T-helper 17 cell (primary cell): ENCODE measurements around the gene FBXO34. TPM values are rescaled to one million over a fixed set of nuclear protein-coding genes. Genes with fewer than 3 reads are reported as not detected.

Source experiments
- ATAC-seq: fragments of 150-1000 bp; cut with Tn5 transposase; 2 replicates; pipeline ENCODE4 v1.10.0; 2021; ENCODE audit warnings: mild to moderate bottlenecking, moderate library complexity
- DNase-seq, 3 donors: peaks; one replicate each; pipeline versions ENCODE4 v3.0.0 to v3.0.0-alpha.2; 2020 to 2021
- H3K9me3 ChIP-seq: one replicate; pipeline ENCODE4 v1.7.0; 2013; ENCODE audit warnings: low read length, mild to moderate bottlenecking; ENCODE audit not compliant: control insufficient read depth, poor library complexity, severe bottlenecking
- H3K27ac Mint-ChIP-seq: one replicate; pipeline ENCODE4 v1.8.0; 2022; ENCODE audit warnings: mild to moderate bottlenecking, moderate library complexity, mixed read lengths
- H3K27me3 Mint-ChIP-seq: one replicate; pipeline ENCODE4 v1.8.0; 2022; ENCODE audit warnings: mixed read lengths
- H3K36me3 Mint-ChIP-seq: one replicate; pipeline ENCODE4 v1.8.0; 2022; ENCODE audit warnings: low read depth, mixed read lengths
- H3K4me1 Mint-ChIP-seq: one replicate; pipeline ENCODE4 v1.8.0; 2022; ENCODE audit warnings: mild to moderate bottlenecking, mixed read lengths
- H3K4me3 Mint-ChIP-seq: one replicate; pipeline ENCODE4 v1.8.0; 2022; ENCODE audit warnings: mild to moderate bottlenecking, moderate library complexity, mixed read lengths
- total RNA-seq, 4 donors: library from RNA in 2 of 4; stranded (reverse) in 2 of 4; gene quantifications; one replicate each; pipeline ENCODE4 v1.2.3 and lab custom pipeline; 2022 to 2026

Gene FBXO34, protein sequence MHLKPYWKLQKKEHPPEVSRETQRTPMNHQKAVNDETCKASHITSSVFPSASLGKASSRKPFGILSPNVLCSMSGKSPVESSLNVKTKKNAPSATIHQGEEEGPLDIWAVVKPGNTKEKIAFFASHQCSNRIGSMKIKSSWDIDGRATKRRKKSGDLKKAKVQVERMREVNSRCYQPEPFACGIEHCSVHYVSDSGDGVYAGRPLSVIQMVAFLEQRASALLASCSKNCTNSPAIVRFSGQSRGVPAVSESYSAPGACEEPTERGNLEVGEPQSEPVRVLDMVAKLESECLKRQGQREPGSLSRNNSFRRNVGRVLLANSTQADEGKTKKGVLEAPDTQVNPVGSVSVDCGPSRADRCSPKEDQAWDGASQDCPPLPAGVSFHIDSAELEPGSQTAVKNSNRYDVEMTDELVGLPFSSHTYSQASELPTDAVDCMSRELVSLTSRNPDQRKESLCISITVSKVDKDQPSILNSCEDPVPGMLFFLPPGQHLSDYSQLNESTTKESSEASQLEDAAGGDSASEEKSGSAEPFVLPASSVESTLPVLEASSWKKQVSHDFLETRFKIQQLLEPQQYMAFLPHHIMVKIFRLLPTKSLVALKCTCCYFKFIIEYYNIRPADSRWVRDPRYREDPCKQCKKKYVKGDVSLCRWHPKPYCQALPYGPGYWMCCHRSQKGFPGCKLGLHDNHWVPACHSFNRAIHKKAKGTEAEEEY
- total RNA-seq (10 to 100 TPM; 20.5 to 27.8 TPM), total RNA-seq (lab: John Stamatoyannopoulos, UW) (46.1 to 71.5 reads per million in 2 donors)

DNA sequence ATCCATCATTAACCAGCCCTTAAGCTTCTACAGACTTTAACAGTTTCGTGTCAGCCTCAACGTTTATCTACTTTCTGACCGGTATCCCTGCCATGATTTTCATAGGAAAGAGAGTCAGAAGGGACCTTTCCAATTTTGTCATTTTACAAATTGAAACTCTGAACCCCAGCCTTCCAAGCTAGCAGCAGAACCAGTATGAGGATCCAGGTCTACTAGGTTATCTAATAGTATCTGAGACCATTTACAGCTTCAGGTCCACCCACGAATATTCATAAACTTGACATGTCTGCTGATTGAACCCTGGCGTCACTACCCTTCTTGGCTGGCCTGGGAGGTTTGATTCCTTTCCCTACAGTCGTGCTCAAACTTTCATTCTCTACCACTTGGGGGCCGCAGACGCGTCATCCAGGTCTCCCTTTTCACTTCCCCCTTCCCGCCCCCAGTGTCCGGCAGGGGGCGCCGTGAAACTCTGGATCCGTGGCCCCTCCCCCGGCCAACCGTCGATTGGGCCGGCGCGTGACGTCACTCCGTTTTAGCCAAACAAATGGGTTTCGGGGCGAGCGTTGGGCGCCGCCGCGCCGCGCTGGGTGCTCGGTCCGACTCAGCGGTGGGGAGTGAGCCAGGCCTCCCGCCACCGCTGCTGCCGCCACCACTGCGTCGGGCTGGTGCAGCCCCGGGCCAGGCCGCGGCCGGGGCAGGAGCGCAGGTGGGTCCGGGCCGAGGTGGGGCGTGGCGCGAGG lies at the start of gene FBXO34:
FBXO34 (plus strand) TSS at position 590 of the 740 bp plus-strand sequence. CDS start 78,970 bp downstream, outside the sequence.
- H3K27ac Mint-ChIP-seq: peak within 1 kb of the TSS; percentile 92
- no peaks in the 10 kb centered on the region for H3K36me3 Mint-ChIP-seq
- H3K4me3 Mint-ChIP-seq: peak within 1 kb of the TSS; percentile 91
- ATAC-seq (peak; percentile 94), DNase-seq (peak; percentile 98 to 100 (median 99))
- H3K4me1 Mint-ChIP-seq: peaks cover 25% of the 10 kb centered on the region
- no peaks in the 10 kb centered on the region for H3K27me3 Mint-ChIP-seq
- no peaks in the 10 kb centered on the region for H3K9me3 ChIP-seq

DNA sequence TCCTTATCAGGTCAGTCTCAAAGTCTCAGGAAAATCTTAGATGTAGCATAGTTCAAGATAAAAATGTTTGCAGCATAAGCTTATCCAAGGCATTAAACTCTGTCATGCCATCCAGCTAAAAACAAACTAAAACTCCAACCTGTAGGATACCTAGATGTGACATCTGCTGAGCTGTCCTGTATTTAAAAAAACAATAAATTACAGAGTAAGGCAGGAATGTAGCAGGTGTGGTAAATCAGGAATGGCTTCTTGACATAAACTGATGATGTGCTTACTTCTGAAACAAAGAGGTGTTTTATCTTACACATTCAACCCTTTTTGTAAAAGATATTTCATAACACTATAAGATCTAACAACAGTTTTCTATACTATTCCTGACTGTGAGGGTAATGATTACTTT lies 49.3 kb upstream of the FBXO34 start:
- ATAC-seq (no peak), DNase-seq (no peak)
- no peak overlapping the region for H3K4me3 Mint-ChIP-seq
- H3K27me3 Mint-ChIP-seq: peaks cover 22% of the 10 kb centered on the region
- no peaks in the 10 kb centered on the region for H3K4me1 Mint-ChIP-seq
- H3K36me3 Mint-ChIP-seq: peaks cover 6% of the 10 kb centered on the region
- H3K27ac Mint-ChIP-seq: no peak overlapping the region
- peaks cover 4% of the 10 kb centered on the region for H3K9me3 ChIP-seq

GRCh38 chr14:55223364-55223763 lies 47.9 kb upstream of the FBXO34 start:
- H3K36me3 Mint-ChIP-seq: peaks cover 6% of the 10 kb centered on the region
- H3K4me1 Mint-ChIP-seq: no peaks in the 10 kb centered on the region
- peaks cover 29% of the 10 kb centered on the region for H3K27me3 Mint-ChIP-seq
- ATAC-seq (no peak), DNase-seq (no peak)
- H3K27ac Mint-ChIP-seq: no peak overlapping the region
- no peak overlapping the region for H3K4me3 Mint-ChIP-seq
- peaks cover 4% of the 10 kb centered on the region for H3K9me3 ChIP-seq

- DNase-seq (no peak), ATAC-seq (no peak)
- peaks cover 31% of the 10 kb centered on the region for H3K27me3 Mint-ChIP-seq
- no peak overlapping the region for H3K27ac Mint-ChIP-seq
- no peak overlapping the region for H3K4me3 Mint-ChIP-seq
- H3K4me1 Mint-ChIP-seq: no peaks in the 10 kb centered on the region
- H3K36me3 Mint-ChIP-seq: peaks cover 3% of the 10 kb centered on the region
- peaks cover 4% of the 10 kb centered on the region for H3K9me3 ChIP-seq
Observed at GRCh38 chr14:55228261-55228660, 43.0 kb upstream of the FBXO34 start.

DNA sequence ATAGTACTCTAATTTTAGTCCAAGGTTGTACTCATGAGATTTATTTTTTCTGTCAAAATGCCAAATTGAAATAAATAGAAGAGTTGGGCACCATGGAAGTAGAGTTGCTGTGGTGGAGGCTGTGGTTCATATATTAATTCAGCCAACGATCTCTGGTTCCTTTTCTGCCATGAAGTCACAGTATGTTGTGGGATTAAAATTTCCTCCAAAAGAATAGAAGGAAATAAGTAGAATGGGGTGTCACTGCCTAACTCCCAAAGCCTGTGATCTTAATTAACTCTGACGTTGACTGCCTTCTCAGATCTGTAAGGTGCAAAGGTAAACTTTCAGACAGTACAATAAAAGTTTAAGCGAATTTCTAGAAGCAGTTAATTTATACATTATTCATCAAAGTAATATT lies 37.6 kb upstream of the FBXO34 start:
- Mint-ChIP-seq H3K4me3 (no peak overlapping the region), H3K27ac (no peak overlapping the region), H3K4me1 (no peaks in the 10 kb centered on the region), H3K27me3 (peaks cover 34% of the 10 kb centered on the region), H3K36me3 (peaks cover 2% of the 10 kb centered on the region)
- no peaks in the 10 kb centered on the region for H3K9me3 ChIP-seq
- ATAC-seq (no peak), DNase-seq (no peak)

DNA sequence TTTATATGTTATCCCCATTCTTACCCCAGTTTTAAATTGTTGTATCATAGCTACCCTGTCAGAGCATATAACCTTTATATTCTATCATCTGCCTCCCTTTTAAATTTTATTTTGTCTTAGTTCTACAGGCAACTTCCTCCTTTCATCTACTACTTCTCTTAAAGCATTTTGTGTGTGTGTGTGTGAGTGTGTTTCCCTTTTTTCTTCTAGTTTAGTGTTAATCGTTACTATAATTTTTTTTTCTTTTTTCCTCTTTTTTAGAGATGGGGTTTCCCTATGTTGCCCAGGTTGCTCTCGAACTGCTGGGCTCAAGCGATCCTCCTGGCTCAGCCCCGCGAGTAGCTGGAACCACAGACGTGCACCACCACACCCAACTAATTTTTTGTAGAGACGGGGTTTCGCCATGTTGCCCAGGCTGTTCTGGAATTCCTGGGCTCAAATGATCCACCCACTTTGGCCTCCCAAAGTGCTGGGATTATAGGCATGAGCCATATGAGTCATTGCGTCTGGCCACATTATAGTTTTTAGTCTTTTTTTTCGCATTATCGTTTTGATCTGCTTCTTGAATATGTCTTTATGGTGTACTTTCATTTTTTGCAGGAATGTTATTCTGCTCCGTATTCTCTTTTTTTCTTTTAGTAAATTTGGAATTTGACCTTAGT lies 33.1 kb upstream of the FBXO34 start:
- H3K27ac Mint-ChIP-seq: no peak overlapping the region
- H3K4me1 Mint-ChIP-seq: peaks cover 3% of the 10 kb centered on the region
- ATAC-seq: no peak
- no peaks in the 10 kb centered on the region for H3K9me3 ChIP-seq
- no peak for DNase-seq
- H3K36me3 Mint-ChIP-seq: peaks cover 2% of the 10 kb centered on the region
- H3K4me3 Mint-ChIP-seq: no peak overlapping the region
- peaks cover 33% of the 10 kb centered on the region for H3K27me3 Mint-ChIP-seq

- H3K27me3 Mint-ChIP-seq: peaks cover 38% of the 10 kb centered on the region
- peaks cover 3% of the 10 kb centered on the region for H3K4me1 Mint-ChIP-seq
- no peak for ATAC-seq
- no peak overlapping the region for H3K27ac Mint-ChIP-seq
- no peaks in the 10 kb centered on the region for H3K9me3 ChIP-seq
- H3K36me3 Mint-ChIP-seq: peaks cover 2% of the 10 kb centered on the region
- DNase-seq: no peak
- H3K4me3 Mint-ChIP-seq: no peak overlapping the region
Observed at GRCh38 chr14:55239320-55239719, 31.9 kb upstream of the FBXO34 start.

- no peak overlapping the region for H3K27ac Mint-ChIP-seq
- peaks cover 3% of the 10 kb centered on the region for H3K4me1 Mint-ChIP-seq
- no peak overlapping the region for H3K4me3 Mint-ChIP-seq
- ATAC-seq (no peak), DNase-seq (no peak)
- no peaks in the 10 kb centered on the region for H3K9me3 ChIP-seq
- peaks cover 3% of the 10 kb centered on the region for H3K36me3 Mint-ChIP-seq
- peaks cover 32% of the 10 kb centered on the region for H3K27me3 Mint-ChIP-seq
Observed at GRCh38 chr14:55240526-55241178, 30.6 kb upstream of the FBXO34 start.

- no peaks in the 10 kb centered on the region for H3K9me3 ChIP-seq
- DNase-seq: no peak
- Mint-ChIP-seq H3K27me3 (peaks cover 27% of the 10 kb centered on the region), H3K4me3 (no peak overlapping the region), H3K4me1 (peaks cover 3% of the 10 kb centered on the region), H3K27ac (no peak overlapping the region), H3K36me3 (peaks cover 3% of the 10 kb centered on the region)
- ATAC-seq: no peak
Observed at GRCh38 chr14:55241673-55242072, 29.5 kb upstream of the FBXO34 start.

DNA sequence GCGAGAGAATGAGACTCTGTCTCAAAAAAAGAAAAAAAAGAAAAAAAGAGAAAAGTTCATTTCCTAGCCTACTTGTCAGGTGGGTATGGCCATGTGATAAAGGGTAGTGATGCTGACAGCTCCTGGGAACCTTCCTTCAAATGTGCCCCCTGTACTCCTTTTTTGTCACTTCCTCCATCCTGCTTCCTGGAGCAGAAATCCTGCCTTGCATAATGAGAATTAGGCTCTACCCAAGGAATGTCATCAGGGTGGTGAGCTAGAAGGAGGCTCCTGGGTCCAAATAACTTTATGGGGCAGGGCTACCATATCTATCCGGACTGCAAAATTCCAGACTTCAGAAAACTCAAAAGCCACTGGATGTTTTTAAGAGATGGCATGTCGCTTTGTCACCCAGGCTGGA lies 27.8 kb upstream of the FBXO34 start:
- no peak overlapping the region for H3K27ac Mint-ChIP-seq
- H3K9me3 ChIP-seq: no peaks in the 10 kb centered on the region
- ATAC-seq (no peak), DNase-seq (no peak)
- no peak overlapping the region for H3K4me3 Mint-ChIP-seq
- peaks cover 3% of the 10 kb centered on the region for H3K4me1 Mint-ChIP-seq
- H3K36me3 Mint-ChIP-seq: peaks cover 5% of the 10 kb centered on the region
- peaks cover 44% of the 10 kb centered on the region for H3K27me3 Mint-ChIP-seq

- ATAC-seq: no peak
- Mint-ChIP-seq H3K36me3 (peaks cover 5% of the 10 kb centered on the region), H3K27ac (no peak overlapping the region), H3K4me1 (peaks cover 3% of the 10 kb centered on the region), H3K4me3 (no peak overlapping the region), H3K27me3 (peaks cover 48% of the 10 kb centered on the region)
- DNase-seq: no peak
- H3K9me3 ChIP-seq: no peaks in the 10 kb centered on the region
Observed at GRCh38 chr14:55243813-55244212, 27.4 kb upstream of the FBXO34 start.

GRCh38 chr14:55245657-55246268 lies 25.5 kb upstream of the FBXO34 start:
- Mint-ChIP-seq H3K4me3 (no peak overlapping the region), H3K27ac (no peak overlapping the region), H3K36me3 (peaks cover 5% of the 10 kb centered on the region), H3K4me1 (no peaks in the 10 kb centered on the region), H3K27me3 (peaks cover 63% of the 10 kb centered on the region)
- no peak for DNase-seq
- H3K9me3 ChIP-seq: no peaks in the 10 kb centered on the region
- ATAC-seq: peak; percentile 73
